Endothelial cell (in vitro differentiated cells): ENCODE measurements around the gene PSME2. TPM values are rescaled to one million over a fixed set of nuclear protein-coding genes. Genes with fewer than 3 reads are reported as not detected.

Experiments
- DNase-seq: peaks from one replicate; pipeline ENCODE4 v3.0.0; 2021; ENCODE audit warnings: low spot score
- H3K27ac Mint-ChIP-seq: one replicate; pipeline ENCODE4 v1.8.0; 2021; ENCODE audit warnings: mixed read lengths, inconsistent platforms; ENCODE audit not compliant: unreplicated experiment
- H3K27me3 Mint-ChIP-seq: one replicate; pipeline ENCODE4 v1.8.0; 2021; ENCODE audit warnings: mild to moderate bottlenecking, moderate library complexity, mixed read lengths, inconsistent platforms; ENCODE audit not compliant: unreplicated experiment
- H3K36me3 Mint-ChIP-seq: one replicate; pipeline ENCODE4 v1.8.0; 2021; ENCODE audit warnings: mild to moderate bottlenecking, low read depth, mixed read lengths, inconsistent platforms; ENCODE audit not compliant: unreplicated experiment
- H3K4me1 Mint-ChIP-seq: one replicate; pipeline ENCODE4 v1.8.0; 2021; ENCODE audit warnings: mild to moderate bottlenecking, mixed read lengths, inconsistent platforms; ENCODE audit not compliant: unreplicated experiment
- H3K4me3 Mint-ChIP-seq: one replicate; pipeline ENCODE4 v1.8.0; 2021; ENCODE audit warnings: mild to moderate bottlenecking, mixed read lengths, inconsistent platforms; ENCODE audit not compliant: unreplicated experiment
- H3K9me3 Mint-ChIP-seq: one replicate; pipeline ENCODE4 v1.8.0; 2021; ENCODE audit warnings: mixed read lengths, inconsistent platforms; ENCODE audit not compliant: unreplicated experiment
- CTCF ChIP-seq: fragments of 200-600 bp; sonication (generic); IDR thresholded peaks from one replicate; pipeline ENCODE4 v1.5.0; 2021; ENCODE audit warnings: antibody characterized with exemption; ENCODE audit not compliant: unreplicated experiment
- total RNA-seq: library from RNA; stranded (reverse); fragmentation: NEBNext Ultra II Directional; extraction: Animal tissue kit (Norgen Biotek cat#: 25700); gene quantifications from one replicate; pipeline ENCODE4 v1.2.1, GENCODE V29; 2021; ENCODE audit not compliant: unreplicated experiment

Gene PSME2
- total RNA-seq, 1 donor from 2014 or later, result 73.6 TPM

- Mint-ChIP-seq H3K4me3 (peak overlapping the region; percentile 94), H3K27me3 (peaks cover 15% of the 10 kb centered on the region), H3K9me3 (no peaks in the 10 kb centered on the region), H3K4me1 (peaks cover 27% of the 10 kb centered on the region), H3K27ac (no peak overlapping the region), H3K36me3 (peaks cover 29% of the 10 kb centered on the region)
- DNase-seq, result no peak
- TF ChIP-seq CTCF, result no peak
Observed at GRCh38 chr14:24149302-24149969, 3.0 kb upstream of the PSME2 start.

- Mint-ChIP-seq H3K27ac (peak overlapping the region; percentile 89), H3K27me3 (peaks cover 17% of the 10 kb centered on the region)
Observed at GRCh38 chr14:24147761-24148428, 1.5 kb upstream of the PSME2 start.

DNA sequence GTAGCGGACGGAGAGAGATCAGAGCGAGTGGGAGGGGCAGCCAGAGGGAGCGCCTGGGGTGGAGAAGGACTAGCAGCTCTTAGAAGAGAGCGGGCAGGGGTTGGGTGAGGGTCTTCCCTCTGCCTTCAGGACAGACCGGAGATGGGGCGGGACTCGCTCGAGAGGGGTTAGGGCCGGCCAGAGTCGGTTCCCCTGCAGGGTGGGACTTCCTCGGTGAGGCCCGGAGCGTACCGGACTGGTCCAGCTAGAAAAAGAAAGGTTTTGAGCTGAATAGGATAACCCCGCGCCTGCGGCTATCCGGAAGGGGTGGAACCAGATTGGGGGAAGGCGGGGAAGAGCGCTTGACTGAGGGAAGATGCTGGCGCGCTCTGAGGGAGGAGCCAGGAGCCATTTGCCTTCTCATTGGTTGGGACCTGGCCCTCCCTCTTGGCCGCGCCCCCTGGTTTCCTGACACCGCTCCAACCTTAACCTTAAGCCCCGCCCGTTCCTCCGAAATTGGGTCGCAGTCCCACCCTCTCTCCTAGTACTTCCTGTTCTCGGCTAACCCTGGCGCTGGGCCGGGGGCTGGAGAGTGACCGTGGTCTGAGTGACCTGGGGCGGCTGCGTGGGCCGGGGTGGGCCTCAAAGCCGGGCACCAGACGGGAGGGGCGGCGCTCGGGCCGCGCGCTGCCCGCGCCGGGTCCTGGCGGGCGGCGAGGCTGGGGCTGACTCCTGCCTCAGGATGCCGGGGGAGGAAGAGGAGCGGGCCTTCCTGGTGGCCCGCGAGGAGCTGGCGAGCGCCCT, 759 bp upstream of the PSME2 start, which contains the start of gene RNF31:
RNF31 (plus strand) TSS at position 521 of the 783 bp plus-strand sequence; CDS start at position 722, 201 bp downstream.
- H3K27me3 Mint-ChIP-seq, result peaks cover 17% of the 10 kb centered on the region
- H3K36me3 Mint-ChIP-seq, result peaks cover 39% of the 10 kb centered on the region
- no peak for TF ChIP-seq CTCF
- H3K4me1 Mint-ChIP-seq, result peaks cover 27% of the 10 kb centered on the region
- H3K9me3 Mint-ChIP-seq, result no peaks in the 10 kb centered on the region
- H3K27ac Mint-ChIP-seq, result peak within 1 kb of the TSS; percentile 89
- peak within 1 kb of the TSS; percentile 96 for H3K4me3 Mint-ChIP-seq
- DNase-seq, result peak; percentile 90

More at GRCh38 chr14:24147761-24148428, 1.5 kb upstream of the PSME2 start:
- Mint-ChIP-seq H3K36me3 (peaks cover 38% of the 10 kb centered on the region), H3K4me3 (peak overlapping the region; percentile 94), H3K9me3 (no peaks in the 10 kb centered on the region), H3K4me1 (peaks cover 27% of the 10 kb centered on the region)
- no peak for TF ChIP-seq CTCF
- DNase-seq, result no peak

- no peak for DNase-seq
- TF ChIP-seq CTCF, result no peak
- Mint-ChIP-seq H3K27me3 (peaks cover 17% of the 10 kb centered on the region), H3K4me3 (peak overlapping the region; percentile 96), H3K27ac (peak overlapping the region; percentile 74), H3K4me1 (peaks cover 27% of the 10 kb centered on the region), H3K9me3 (no peaks in the 10 kb centered on the region), H3K36me3 (peaks cover 30% of the 10 kb centered on the region)
Observed at GRCh38 chr14:24145690-24146452, 539 bp downstream of the PSME2 start.
